Jurkat, Clone E6-1 (cell line): ENCODE data around the gene DHX35.
"Not testable (repeated sequence)": the region's sequence is repeated elsewhere in the genome, so short reads cannot be mapped to it uniquely, and the experiment has no call there.

Experiments used
- DNase-seq: peaks from one replicate; pipeline ENCODE4 v3.0.0-alpha.2; 2011; ENCODE audit warnings: low read depth, low spot score
- H3K4me3 ChIP-seq: 2 replicates; pipeline ENCODE4 v1.5.1; 2011; ENCODE audit warnings: mild to moderate bottlenecking, low read length, control low read depth, moderate library complexity

Gene DHX35

GRCh38 chr20:38937978-38938473, 24.1 kb upstream of the DHX35 start:
- no peak overlapping the region for H3K4me3 ChIP-seq
- DNase-seq = no peak

- DNase-seq = no peak
- no peak overlapping the region for H3K4me3 ChIP-seq
These were observed 22.5 kb upstream of the DHX35 start for GRCh38 chr20:38939686-38940085.

- no peak for DNase-seq
- H3K4me3 ChIP-seq = no peak overlapping the region
These were observed 21.5 kb upstream of the DHX35 start for GRCh38 chr20:38940644-38941043.

DNA sequence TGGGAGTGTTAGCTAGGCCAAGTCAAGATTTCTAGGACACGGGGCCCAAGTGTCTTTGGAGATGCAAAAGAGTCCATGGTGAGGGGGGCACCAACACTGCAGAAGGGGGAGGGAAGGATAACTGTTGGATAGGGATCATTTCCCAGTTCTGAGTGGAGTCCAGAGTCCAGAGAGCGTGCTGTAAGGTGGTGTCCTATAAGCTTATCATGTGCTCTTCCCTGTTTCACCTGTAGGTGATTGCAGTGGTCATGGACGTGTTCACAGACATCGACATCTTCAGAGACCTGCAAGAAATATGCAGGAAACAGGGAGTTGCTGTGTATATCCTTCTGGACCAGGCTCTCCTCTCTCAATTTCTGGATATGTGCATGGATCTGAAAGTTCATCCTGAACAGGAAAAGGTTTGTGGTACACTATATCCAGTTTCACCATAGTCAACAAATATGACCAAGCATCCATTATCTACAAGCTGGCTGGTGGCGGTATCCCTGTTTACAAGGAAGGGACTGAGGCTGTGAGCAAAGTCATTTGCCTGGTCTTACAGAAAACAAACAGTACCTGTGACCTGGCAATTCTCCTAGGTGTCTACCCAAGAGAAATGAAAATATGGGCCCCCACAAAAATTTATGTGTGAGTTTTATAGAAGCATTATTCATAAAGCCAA, 20.3 kb upstream of the DHX35 start:
- no peak for DNase-seq
- no peak overlapping the region for H3K4me3 ChIP-seq

GRCh38 chr20:38945012-38945411, 17.1 kb upstream of the DHX35 start:
- no peak overlapping the region for H3K4me3 ChIP-seq
- DNase-seq = no peak

DNA sequence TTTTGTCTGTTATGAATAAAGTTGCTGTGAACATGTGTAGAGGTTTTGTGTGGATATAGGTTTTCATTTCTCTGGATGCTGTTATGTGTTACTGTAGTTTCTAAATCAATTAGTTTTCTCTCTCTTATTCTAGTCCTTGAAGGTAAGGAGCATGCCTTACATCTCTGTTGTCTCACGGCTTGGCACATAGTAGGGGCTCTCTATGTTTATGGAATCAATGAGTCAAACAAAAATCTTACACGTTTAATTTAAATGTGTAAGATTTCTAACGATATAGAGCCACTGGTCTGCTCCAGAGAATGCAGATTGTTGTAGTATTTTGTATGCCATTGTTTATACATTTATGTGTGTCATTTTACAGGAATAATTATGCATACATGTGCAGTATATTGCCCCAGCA, 15.3 kb upstream of the DHX35 start:
- no peak overlapping the region for H3K4me3 ChIP-seq
- no peak for DNase-seq

- H3K4me3 ChIP-seq = no peak overlapping the region
- no peak for DNase-seq
These were observed 14.2 kb upstream of the DHX35 start for GRCh38 chr20:38947931-38948362.

DNA sequence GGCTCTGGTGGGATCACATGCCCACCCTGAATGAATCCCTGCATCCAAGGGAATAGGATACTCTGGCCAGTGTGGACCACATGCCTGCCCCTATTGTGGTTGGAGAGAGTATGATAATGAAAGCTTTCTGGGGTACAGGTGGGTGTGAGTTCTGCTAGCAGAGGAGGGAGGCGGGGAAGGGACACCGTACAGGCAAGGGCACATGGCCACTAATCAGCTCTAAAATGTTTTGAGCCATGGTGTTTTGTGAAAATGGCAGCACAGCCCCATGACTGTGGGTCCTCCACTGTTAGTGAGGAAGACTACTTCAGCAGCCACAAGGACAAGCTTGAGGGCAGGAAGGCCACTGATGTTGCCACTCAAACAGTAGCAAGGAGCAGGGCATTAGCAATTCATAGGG, 11.9 kb upstream of the DHX35 start:
- no peak overlapping the region for H3K4me3 ChIP-seq
- DNase-seq = no peak

- no peak for DNase-seq
- H3K4me3 ChIP-seq = no peak overlapping the region
These were observed 10.5 kb upstream of the DHX35 start for GRCh38 chr20:38951611-38952010.

DNA sequence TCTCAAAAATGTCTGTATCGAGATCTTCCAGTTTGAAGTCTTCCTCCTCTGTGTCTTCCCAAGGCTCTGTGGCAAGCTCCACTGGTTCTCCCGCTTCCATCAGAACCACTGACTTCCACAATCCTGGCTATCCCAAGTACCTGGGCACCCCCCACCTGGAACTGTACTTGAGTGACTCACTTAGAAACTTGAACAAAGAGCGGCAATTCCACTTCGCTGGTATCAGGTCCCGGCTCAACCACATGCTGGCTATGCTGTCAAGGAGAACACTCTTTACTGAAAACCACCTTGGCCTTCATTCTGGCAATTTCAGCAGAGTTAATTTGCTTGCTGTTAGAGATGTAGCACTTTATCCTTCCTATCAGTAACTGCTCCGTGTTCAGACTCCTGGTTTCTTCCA, 10.0 kb upstream of the DHX35 start:
- no peak for DNase-seq
- H3K4me3 ChIP-seq = no peak overlapping the region

- H3K4me3 ChIP-seq = no peak overlapping the region
- no peak for DNase-seq
These were observed 8.4 kb upstream of the DHX35 start for GRCh38 chr20:38953630-38954340.

DNA sequence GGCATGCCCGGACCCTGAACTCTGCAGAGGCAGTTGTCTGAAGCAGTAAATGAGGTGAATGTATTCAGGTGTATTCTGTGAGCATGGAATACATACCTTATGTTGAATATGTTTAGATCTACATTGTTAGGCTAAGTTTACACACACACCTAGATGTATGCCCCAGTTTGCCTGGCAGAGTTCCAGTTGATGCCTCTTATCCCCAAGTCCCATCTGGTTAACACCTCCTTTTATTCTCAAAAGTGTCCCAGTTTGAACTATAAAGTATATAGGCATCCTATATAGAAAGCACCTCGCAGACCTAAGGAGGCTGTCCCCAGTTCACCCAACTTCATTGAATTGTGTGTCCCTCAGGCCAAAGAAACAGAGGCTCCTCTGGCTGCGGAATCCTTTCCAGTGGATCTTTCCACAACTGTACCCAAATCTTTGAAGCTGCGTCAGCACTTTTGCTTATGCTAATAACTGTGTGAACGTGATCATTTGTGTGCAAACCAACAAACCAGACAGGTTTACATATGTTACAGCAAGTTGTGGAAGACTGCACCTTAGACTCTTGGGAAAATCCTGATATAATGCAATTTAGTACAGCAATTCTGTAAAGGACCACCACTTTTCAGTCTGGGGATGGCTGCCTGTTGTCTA, 4.8 kb upstream of the DHX35 start:
- H3K4me3 ChIP-seq = no peak overlapping the region
- DNase-seq = no peak

DNA sequence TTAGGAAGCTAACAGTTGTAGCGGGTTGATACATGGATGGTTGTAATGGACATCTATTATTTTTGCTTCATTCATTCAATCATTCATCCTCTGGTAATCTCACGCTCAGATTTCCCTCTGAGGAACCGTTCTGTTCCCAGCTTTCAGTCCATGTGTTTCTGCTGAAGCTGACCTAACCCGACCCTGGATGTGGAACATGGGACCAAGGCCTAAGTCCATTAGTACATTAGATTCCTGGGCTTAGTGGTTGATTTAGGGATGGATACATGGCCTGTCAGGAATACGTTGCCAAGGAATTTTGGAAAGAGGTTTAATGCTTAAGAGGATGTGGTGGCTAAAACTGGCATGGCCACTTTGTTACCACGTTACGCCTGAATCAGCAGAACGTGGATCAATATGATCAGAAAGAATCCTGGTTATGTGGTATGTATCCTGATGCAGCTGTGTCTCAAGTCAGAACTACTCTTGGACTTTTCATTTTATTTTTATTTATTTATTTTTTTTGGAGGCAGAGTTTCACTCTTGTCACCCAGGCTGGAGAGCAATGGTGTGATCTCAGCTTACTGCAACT, 4.1 kb upstream of the DHX35 start:
- DNase-seq = no peak
- H3K4me3 ChIP-seq = no peak overlapping the region

DNA sequence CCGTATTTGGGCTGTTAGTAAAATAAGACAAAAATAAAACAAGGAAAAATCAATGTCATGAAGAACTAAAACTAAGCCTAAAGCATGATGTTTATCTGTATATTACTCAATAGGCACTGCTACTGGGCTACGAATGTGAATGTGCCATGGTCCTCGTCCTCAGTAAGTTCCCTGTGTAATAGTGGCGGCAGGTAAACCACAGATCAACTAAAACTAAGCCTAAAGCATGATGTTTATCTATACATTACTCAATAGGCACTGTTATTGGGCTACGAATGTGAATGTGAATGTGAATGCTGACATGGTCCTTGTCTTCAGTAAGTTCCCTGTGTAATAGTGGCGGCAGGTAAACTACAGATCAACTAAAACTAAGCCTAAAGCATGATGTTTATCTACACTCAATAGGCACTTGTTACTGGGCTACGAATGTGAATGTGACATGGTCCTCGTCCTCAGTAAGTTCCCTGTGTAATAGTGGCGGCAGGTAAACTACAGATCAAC, 1.9 kb upstream of the DHX35 start:
- not testable (repeated sequence) for DNase-seq

DNA sequence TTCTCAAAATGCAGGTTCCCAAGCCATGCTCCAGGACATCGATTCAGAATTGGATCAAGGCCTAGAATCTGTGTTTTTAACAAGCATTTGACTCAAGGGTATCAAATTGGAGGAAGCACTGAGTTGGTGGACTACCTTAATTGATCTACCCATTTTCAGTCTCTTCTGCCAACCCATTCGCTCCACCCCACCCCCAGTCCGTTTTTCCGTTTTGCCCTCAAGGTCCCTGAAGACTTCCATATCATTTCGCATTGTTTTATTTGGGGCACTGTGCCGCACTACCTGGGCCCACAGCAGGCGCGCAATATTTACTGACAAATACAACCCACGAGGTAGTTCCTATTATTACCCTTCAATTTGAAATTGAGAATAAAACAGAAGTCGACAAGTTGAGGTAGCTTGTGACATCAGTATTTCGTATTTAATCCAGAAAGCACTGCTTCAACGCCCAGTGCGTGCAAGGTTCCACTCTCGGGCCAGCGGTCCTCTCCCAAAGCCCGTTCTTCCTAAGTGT, 557 bp upstream of the DHX35 start:
- no peak for DNase-seq
- H3K4me3 ChIP-seq = peak overlapping the region; percentile 92

More for the DNA sequence above, 1.9 kb upstream of the DHX35 start:
- not testable (repeated sequence) for H3K4me3 ChIP-seq

DNA sequence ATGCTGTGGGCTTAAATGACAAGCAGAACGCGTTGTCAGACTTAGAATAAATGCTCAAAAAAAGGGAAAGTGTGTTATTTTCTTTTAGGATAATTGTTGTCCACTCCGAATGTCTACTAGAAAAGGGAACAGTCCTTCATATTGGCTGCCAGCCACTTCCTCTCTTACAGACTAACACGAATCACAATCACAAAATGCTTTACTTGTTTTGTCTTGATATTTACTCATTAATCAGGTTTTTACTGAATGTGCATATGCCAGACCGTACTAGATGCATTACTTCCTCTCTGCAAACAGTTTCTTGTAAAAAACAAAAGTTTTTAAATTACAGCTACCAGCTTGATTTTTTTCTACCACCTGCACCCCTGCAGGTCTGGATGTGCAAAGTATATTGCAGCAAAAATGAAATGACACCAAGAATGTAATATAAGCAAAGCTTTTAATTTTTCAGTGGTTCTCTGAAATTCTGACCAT, 821 bp downstream of the DHX35 start:
- H3K4me3 ChIP-seq = peak overlapping the region; percentile 92
- no peak for DNase-seq

- DNase-seq = no peak
- H3K4me3 ChIP-seq = no peak overlapping the region
These were observed 1.6 kb downstream of the DHX35 start for GRCh38 chr20:38963745-38964144.

- H3K4me3 ChIP-seq = no peak overlapping the region
- no peak for DNase-seq
These were observed 3.1 kb downstream of the DHX35 start for GRCh38 chr20:38965264-38965663.

DNA sequence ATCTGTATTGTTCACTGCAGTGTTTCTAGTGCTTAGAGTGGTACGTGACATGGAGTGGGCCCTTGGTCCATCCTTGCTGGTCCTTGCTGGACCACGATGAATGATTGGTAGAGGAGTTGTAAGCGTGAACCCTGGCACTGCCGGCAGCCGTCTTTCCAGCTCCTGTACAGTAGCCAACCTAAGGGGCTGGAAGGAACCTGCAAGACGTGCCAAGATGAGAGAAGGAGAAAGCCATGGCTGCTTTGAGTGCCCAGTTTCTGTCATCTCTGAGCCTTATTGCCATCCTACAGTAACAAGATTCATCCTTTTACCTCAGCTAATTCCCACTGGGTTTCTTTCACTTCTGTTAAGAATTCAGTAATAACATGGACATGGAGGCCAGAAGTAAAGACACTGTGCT, 5.9 kb downstream of the DHX35 start:
- H3K4me3 ChIP-seq = no peak overlapping the region
- no peak for DNase-seq
